Suprapubic skin (tissue), 4 donors: ENCODE measurements around the gene CLDND1. TPM values are rescaled to one million over a fixed set of nuclear protein-coding genes. Genes with fewer than 3 reads are reported as not detected.
A peak's percentile ranks its signal among the peaks of the same experiment; 100 is the strongest.

ENCODE experiments used
- DNase-seq, 2 donors: peaks; one replicate each; pipeline ENCODE4 v3.0.0-alpha.2; 2019; ENCODE audit warnings: low spot score in 2 of 2
- H3K27ac ChIP-seq: fragments of 200-600 bp; sonication (generic); one replicate; pipeline ENCODE4 v1.5.1; 2019
- H3K27me3 ChIP-seq: fragments of 200-600 bp; sonication (generic); one replicate; pipeline ENCODE4 v1.5.1; 2019
- H3K36me3 ChIP-seq: fragments of 200-600 bp; sonication (generic); one replicate; pipeline ENCODE4 v1.5.1; 2019
- H3K4me1 ChIP-seq: fragments of 200-600 bp; sonication (generic); one replicate; pipeline ENCODE4 v1.5.1; 2019
- H3K4me3 ChIP-seq: fragments of 200-600 bp; sonication (generic); one replicate; pipeline ENCODE4 v1.5.1; 2019; ENCODE audit warnings: mild to moderate bottlenecking
- H3K9me3 ChIP-seq: fragments of 200-600 bp; sonication (generic); one replicate; pipeline ENCODE4 v1.5.1; 2019
- EP300 ChIP-seq: sonication (generic); formaldehyde crosslinking; IDR thresholded peaks from one replicate; pipeline ENCODE4 v1.6.1; 2017; ENCODE audit warnings: antibody characterized with exemption
- POLR2A ChIP-seq, 2 donors: fragments of 450-650 bp; IDR thresholded peaks; one replicate each; pipeline ENCODE4 v1.6.1; 2017; ENCODE audit warnings: antibody characterized with exemption in 2 of 2, mild to moderate bottlenecking in 2 of 2, moderate library complexity in 2 of 2
- POLR2AphosphoS5 ChIP-seq, 3 donors: sonication (generic); formaldehyde crosslinking; IDR thresholded peaks; one replicate each; pipeline ENCODE4 v1.6.1; 2017; ENCODE audit warnings: antibody characterized with exemption in 3 of 3
- WGBS: methylation state at CpG from one replicate; pipeline ENCODE4 v1.1.5; 2018; 5-methylcytosine and 5-hydroxymethylcytosine counted together
- total RNA-seq, 4 donors: library from RNA; depleted of rRNA; stranded (reverse); fragments of >200 nt; gene quantifications; one replicate each; pipeline ENCODE4 v1.1.0, GENCODE V29; 2016
- TF ChIP-seq, protein P1 (sequence below), 2 donors: fragments of 200-600 bp in 1 of 2; fragments of 450-650 bp in 1 of 2; sonication (generic) in 1 of 2; IDR thresholded peaks; one replicate each; pipeline ENCODE4 v1.5.1; 2016 to 2019; ENCODE audit warnings: antibody characterized with exemption in 2 of 2, mild to moderate bottlenecking in 1 of 2, moderate library complexity in 1 of 2

CLDND1 gene
- total RNA-seq = 100 to 1,000 TPM; 137 to 319 (median 159) TPM

DNA sequence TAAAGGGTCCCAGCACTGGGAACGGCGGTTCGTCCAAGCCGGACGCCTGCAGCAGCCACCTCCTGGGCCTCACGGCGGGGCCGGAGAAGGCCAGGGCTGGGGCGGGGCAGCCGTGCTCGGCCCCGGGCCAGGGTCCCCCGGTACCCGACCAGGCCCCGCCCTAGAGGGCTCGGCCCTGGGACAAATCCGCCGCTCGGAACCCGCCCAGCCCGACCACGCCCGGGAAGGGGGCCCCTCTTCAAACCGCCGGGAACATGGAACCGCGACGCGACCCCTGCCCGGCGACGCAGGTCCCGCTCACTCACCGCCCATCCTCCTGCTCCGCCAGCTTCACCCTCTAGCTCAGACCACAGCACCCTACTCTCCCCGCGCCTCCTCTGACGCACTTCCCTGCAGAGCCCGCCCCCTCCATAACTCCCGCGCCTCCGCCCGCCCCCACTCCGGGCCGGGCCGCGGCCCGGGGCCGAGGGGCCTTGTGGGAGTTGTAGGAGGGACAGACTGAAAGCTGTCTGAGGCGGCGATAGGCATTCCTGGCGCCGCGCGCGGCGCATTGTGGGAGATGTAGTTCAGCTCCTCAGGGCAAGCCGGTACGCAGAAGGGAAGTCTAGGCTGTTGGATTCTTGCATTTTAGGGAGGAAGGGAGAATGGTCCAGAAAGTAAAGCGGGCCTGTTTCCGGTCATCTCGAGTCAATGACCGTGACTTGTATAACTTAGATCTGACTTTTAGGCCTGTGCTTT, at the start of gene CLDND1:
CLDND1 (minus strand) TSS at position 359 of the 738 bp plus-strand sequence. CDS start 1,478 bp downstream, outside the sequence.
- peak; percentile 97 to 98 for DNase-seq
- peaks cover 7% of the 10 kb centered on the region for H3K36me3 ChIP-seq
- TF ChIP-seq POLR2A (IDR thresholded peaks at IDR 0.05) (peak in 1 of 2 donors; percentile 79), POLR2AphosphoS5 (IDR thresholded peaks at IDR 0.05) (no peak)
- WGBS = 0% methylated on average over 31 of the region's 63 CpGs
- no peaks in the 10 kb centered on the region for H3K27me3 ChIP-seq
- peak within 1 kb of the TSS; percentile 97 for H3K27ac ChIP-seq
- peaks cover 26% of the 10 kb centered on the region for H3K4me1 ChIP-seq
- no peaks in the 10 kb centered on the region for H3K9me3 ChIP-seq
- peak within 1 kb of the TSS; percentile 83 for H3K4me3 ChIP-seq

GRCh38 chr3:98568402-98568801, 45.7 kb upstream of the CLDND1 start:
- TF ChIP-seq POLR2A (IDR thresholded peaks at IDR 0.05) = no peak
- no peak for TF ChIP-seq POLR2AphosphoS5 (IDR thresholded peaks at IDR 0.05)
- TF ChIP-seq, protein P1, sequence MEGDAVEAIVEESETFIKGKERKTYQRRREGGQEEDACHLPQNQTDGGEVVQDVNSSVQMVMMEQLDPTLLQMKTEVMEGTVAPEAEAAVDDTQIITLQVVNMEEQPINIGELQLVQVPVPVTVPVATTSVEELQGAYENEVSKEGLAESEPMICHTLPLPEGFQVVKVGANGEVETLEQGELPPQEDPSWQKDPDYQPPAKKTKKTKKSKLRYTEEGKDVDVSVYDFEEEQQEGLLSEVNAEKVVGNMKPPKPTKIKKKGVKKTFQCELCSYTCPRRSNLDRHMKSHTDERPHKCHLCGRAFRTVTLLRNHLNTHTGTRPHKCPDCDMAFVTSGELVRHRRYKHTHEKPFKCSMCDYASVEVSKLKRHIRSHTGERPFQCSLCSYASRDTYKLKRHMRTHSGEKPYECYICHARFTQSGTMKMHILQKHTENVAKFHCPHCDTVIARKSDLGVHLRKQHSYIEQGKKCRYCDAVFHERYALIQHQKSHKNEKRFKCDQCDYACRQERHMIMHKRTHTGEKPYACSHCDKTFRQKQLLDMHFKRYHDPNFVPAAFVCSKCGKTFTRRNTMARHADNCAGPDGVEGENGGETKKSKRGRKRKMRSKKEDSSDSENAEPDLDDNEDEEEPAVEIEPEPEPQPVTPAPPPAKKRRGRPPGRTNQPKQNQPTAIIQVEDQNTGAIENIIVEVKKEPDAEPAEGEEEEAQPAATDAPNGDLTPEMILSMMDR (IDR thresholded peaks at IDR 0.05) = no peak
- TF ChIP-seq EP300 = no peak
- H3K4me3 ChIP-seq = no peak overlapping the region
- H3K27ac ChIP-seq = no peak overlapping the region
- no peaks in the 10 kb centered on the region for H3K27me3 ChIP-seq
- WGBS = 76% methylated on average over 3 of the region's 3 CpGs
- no peaks in the 10 kb centered on the region for H3K36me3 ChIP-seq
- H3K9me3 ChIP-seq = no peaks in the 10 kb centered on the region
- DNase-seq = no peak
- H3K4me1 ChIP-seq = no peaks in the 10 kb centered on the region

DNA sequence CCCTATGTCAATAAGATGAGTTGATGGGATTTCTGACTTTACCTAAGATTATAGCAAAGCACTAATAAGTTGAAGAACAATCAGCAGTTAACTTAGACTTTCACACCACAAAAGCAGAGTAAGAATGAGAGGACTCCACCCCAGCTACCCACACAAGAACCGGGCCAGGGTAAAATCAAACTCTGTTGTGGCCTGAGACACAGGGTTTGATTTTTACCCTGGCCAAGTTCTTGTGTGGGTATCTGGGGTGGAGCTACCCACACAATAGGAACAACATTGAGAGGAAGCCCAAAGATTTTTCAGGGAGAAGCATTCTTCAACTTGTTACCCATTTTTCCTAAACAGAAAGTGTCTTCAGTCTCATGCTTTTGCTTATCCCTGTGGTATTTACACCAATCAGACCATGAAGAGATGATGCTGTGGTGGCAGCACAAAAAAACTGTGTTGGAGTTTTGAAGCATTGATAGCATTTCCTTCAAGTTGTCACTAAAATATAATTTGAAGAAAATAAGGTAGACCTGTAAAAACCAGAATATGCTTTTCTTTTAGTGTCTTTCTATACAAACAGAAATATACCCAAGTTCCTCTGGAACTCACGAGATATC, 45.1 kb upstream of the CLDND1 start:
- H3K9me3 ChIP-seq = no peaks in the 10 kb centered on the region
- no peaks in the 10 kb centered on the region for H3K4me1 ChIP-seq
- no peak overlapping the region for H3K27ac ChIP-seq
- WGBS = 76% methylated on average over 2 of the region's 2 CpGs
- no peak overlapping the region for H3K4me3 ChIP-seq
- no peaks in the 10 kb centered on the region for H3K27me3 ChIP-seq
- TF ChIP-seq, protein P1 (IDR thresholded peaks at IDR 0.05) = no peak
- TF ChIP-seq EP300 = no peak
- TF ChIP-seq POLR2AphosphoS5 (IDR thresholded peaks at IDR 0.05) = no peak
- TF ChIP-seq POLR2A (IDR thresholded peaks at IDR 0.05) = no peak
- DNase-seq = no peak
- H3K36me3 ChIP-seq = no peaks in the 10 kb centered on the region

GRCh38 chr3:98565843-98566242, 43.1 kb upstream of the CLDND1 start:
- Histone ChIP-seq H3K27ac (no peak overlapping the region), H3K4me3 (no peak overlapping the region), H3K9me3 (no peaks in the 10 kb centered on the region), H3K4me1 (no peaks in the 10 kb centered on the region), H3K27me3 (no peaks in the 10 kb centered on the region), H3K36me3 (no peaks in the 10 kb centered on the region)
- no peak for DNase-seq
- TF ChIP-seq EP300 (no peak), POLR2A (IDR thresholded peaks at IDR 0.05) (no peak), POLR2AphosphoS5 (IDR thresholded peaks at IDR 0.05) (no peak)
- TF ChIP-seq, protein P1 (IDR thresholded peaks at IDR 0.05) = no peak
- WGBS = 86% methylated on average over 6 of the region's 6 CpGs

DNA sequence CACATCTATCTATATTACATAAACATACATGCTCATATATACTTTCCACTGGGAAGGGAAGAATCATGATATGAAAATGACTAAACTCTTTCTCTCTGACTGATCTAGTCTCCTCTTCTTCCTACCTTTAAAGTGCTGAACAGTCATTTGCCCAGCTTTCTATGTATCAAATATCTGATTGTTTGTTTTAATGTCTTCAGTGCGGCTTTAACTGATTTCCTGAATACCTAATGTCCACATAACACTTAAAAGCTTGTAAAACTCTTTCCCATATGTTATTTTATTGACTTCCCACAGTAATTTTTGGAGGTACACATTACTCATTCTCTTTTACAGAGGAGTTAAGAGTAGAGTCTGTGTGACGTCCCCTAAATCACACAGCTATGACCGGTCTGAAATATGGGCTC, 42.5 kb upstream of the CLDND1 start:
- H3K9me3 ChIP-seq = no peaks in the 10 kb centered on the region
- H3K4me3 ChIP-seq = no peak overlapping the region
- H3K27ac ChIP-seq = no peak overlapping the region
- H3K36me3 ChIP-seq = no peaks in the 10 kb centered on the region
- no peaks in the 10 kb centered on the region for H3K4me1 ChIP-seq
- no peak for DNase-seq
- WGBS = 45% methylated on average over 3 of the region's 3 CpGs
- no peaks in the 10 kb centered on the region for H3K27me3 ChIP-seq
- TF ChIP-seq POLR2AphosphoS5 (IDR thresholded peaks at IDR 0.05) = no peak
- TF ChIP-seq POLR2A (IDR thresholded peaks at IDR 0.05) = no peak
- TF ChIP-seq, protein P1 (IDR thresholded peaks at IDR 0.05) = no peak
- TF ChIP-seq EP300 = no peak
